HepG2 (cell line): ENCODE measurements around the gene TAF8. TPM values are rescaled to one million over a fixed set of nuclear protein-coding genes. Genes with fewer than 3 reads are reported as not detected.

Experiments used
- ARID5B ChIP-seq: IDR thresholded peaks from 2 replicates; pipeline ENCODE4 v1.4.0; 2020; ENCODE audit warnings: mild to moderate bottlenecking, missing genetic modification reagents
- BRF2 ChIP-seq: sonication (generic); formaldehyde crosslinking; IDR thresholded peaks from 2 replicates; pipeline ENCODE4 v1.8.1; 2022; ENCODE audit warnings: mild to moderate bottlenecking, missing genetic modification reagents
- CCDC6 ChIP-seq: sonication (generic); formaldehyde crosslinking; IDR thresholded peaks from 2 replicates; pipeline ENCODE4 v1.8.1; 2022; ENCODE audit warnings: mild to moderate bottlenecking, missing genetic modification reagents, moderate library complexity
- CREBL2 ChIP-seq: sonication (generic); formaldehyde crosslinking; IDR thresholded peaks from 2 replicates; pipeline ENCODE4 v1.8.1; 2023; ENCODE audit warnings: missing genetic modification reagents, mild to moderate bottlenecking, borderline replicate concordance
- HOMEZ ChIP-seq: IDR thresholded peaks from 2 replicates; pipeline ENCODE4 v1.6.1; 2016; ENCODE audit warnings: low read depth
- KAT7 ChIP-seq: IDR thresholded peaks from 2 replicates; pipeline ENCODE4 v1.6.1; 2018; ENCODE audit warnings: borderline replicate concordance, missing compliant biosample characterization
- MIER3 ChIP-seq: IDR thresholded peaks from 2 replicates; pipeline ENCODE4 v1.6.1; 2016; ENCODE audit warnings: missing compliant biosample characterization, borderline replicate concordance
- MTERF4 ChIP-seq: sonication (generic); formaldehyde crosslinking; IDR thresholded peaks from 2 replicates; pipeline ENCODE4 v1.8.0; 2023; ENCODE audit warnings: mild to moderate bottlenecking, missing genetic modification reagents
- RBM22 ChIP-seq: fragments of 200-400 bp; formaldehyde crosslinking; optimal IDR thresholded peaks from 2 replicates; pipeline ENCODE3; 2017; ENCODE audit warnings: mild to moderate bottlenecking, low read length, moderate library complexity
- RERE ChIP-seq: IDR thresholded peaks from 2 replicates; pipeline ENCODE4 v1.6.1; 2016; ENCODE audit warnings: low read depth, missing genetic modification reagents, missing compliant biosample characterization
- ZBTB42 ChIP-seq: sonication (generic); formaldehyde crosslinking; IDR thresholded peaks from 2 replicates; pipeline ENCODE4 v1.5.0; 2020; ENCODE audit warnings: mild to moderate bottlenecking, missing genetic modification reagents
- ZFP37 ChIP-seq: sonication (generic); formaldehyde crosslinking; IDR thresholded peaks from 2 replicates; pipeline ENCODE4 v1.4.0; 2020; ENCODE audit warnings: missing genetic modification reagents, borderline replicate concordance
- ZNF564 ChIP-seq: sonication (generic); formaldehyde crosslinking; IDR thresholded peaks from 2 replicates; pipeline ENCODE4 v1.8.1; 2023; ENCODE audit warnings: mild to moderate bottlenecking, missing genetic modification reagents
- ZNF598 ChIP-seq: sonication (generic); formaldehyde crosslinking; IDR thresholded peaks from 2 replicates; pipeline ENCODE4 v1.5.1; 2020; ENCODE audit warnings: mild to moderate bottlenecking, missing genetic modification reagents, borderline replicate concordance
- ZSCAN12 ChIP-seq: sonication (generic); formaldehyde crosslinking; IDR thresholded peaks from 2 replicates; pipeline ENCODE4 v1.9.0; 2021; ENCODE audit warnings: mild to moderate bottlenecking, missing genetic modification reagents
- polyA plus RNA-seq, 8 experiments: library from polyadenylated mRNA; depleted of rRNA in 3 of 8; stranded (reverse) in 7 of 8; unstranded in 1 of 8; fragments of >200 nt; fragmentation: Illumina TruSeq in 4 of 8; extraction: Trizol in 4 of 8; gene quantifications; 2 replicates each; pipeline versions ENCODE4 v1.2.1 to v1.2.3, GENCODE V29; 2011 to 2016; ENCODE audit warnings: low read depth in 4 of 8, missing spikeins in 1 of 8, mixed read lengths in 1 of 8; ENCODE audit not compliant: insufficient read depth in 1 of 8
- total RNA-seq, 5 experiments: library from RNA; depleted of rRNA; stranded (reverse); fragments of >200 nt; fragmentation: Illumina TruSeq; extraction: Trizol; gene quantifications; 2 replicates each; pipeline ENCODE4 v1.2.3, GENCODE V29; 2016; ENCODE audit warnings: low read depth in 1 of 5

The TAF8 gene
- total and polyA plus RNA-seq, 2 of the 13 experiments (the other 11 are each of a cell fraction or from before 2014, with no cell fraction given), result 25.2 to 25.8 TPM

- TF ChIP-seq HOMEZ (CRISPR knock-in tag), result no peak
- no peak for TF ChIP-seq ZFP37
- TF ChIP-seq CCDC6 (CRISPR knock-in tag), result 0 out of 2 replicates have a peak, but pooled peaks have one; percentile 10
- no peak for TF ChIP-seq CREBL2
- TF ChIP-seq ZNF598 (CRISPR knock-in tag), result no peak
- TF ChIP-seq KAT7, result no peak
- no peak for TF ChIP-seq ZSCAN12 (CRISPR knock-in tag)
- no peak for TF ChIP-seq MIER3
- no peak for TF ChIP-seq BRF2 (CRISPR knock-in tag)
- TF ChIP-seq ARID5B, result peak; percentile 77
- no peak for TF ChIP-seq ZBTB42 (CRISPR knock-in tag)
- no peak for TF ChIP-seq RERE (CRISPR knock-in tag)
- TF ChIP-seq ZNF564 (CRISPR knock-in tag), result no peak
- TF ChIP-seq MTERF4 (CRISPR knock-in tag), result no peak
- no peak for TF ChIP-seq RBM22
Observed at GRCh38 chr6:42100029-42100901, 49.9 kb downstream of the TAF8 start (continued).
